ENCODE data around the gene AGRN.
"Not testable (repeated sequence)": the region's sequence is repeated elsewhere in the genome, so short reads cannot be mapped to it uniquely, and the experiment has no call there.

GRCh38 chr1:1017397-1018320 is 2.3 kb upstream of the AGRN start:
- TF ChIP-seq, protein P1, sequence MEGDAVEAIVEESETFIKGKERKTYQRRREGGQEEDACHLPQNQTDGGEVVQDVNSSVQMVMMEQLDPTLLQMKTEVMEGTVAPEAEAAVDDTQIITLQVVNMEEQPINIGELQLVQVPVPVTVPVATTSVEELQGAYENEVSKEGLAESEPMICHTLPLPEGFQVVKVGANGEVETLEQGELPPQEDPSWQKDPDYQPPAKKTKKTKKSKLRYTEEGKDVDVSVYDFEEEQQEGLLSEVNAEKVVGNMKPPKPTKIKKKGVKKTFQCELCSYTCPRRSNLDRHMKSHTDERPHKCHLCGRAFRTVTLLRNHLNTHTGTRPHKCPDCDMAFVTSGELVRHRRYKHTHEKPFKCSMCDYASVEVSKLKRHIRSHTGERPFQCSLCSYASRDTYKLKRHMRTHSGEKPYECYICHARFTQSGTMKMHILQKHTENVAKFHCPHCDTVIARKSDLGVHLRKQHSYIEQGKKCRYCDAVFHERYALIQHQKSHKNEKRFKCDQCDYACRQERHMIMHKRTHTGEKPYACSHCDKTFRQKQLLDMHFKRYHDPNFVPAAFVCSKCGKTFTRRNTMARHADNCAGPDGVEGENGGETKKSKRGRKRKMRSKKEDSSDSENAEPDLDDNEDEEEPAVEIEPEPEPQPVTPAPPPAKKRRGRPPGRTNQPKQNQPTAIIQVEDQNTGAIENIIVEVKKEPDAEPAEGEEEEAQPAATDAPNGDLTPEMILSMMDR (conservative IDR thresholded peaks at IDR 0.05) = not testable (repeated sequence)
- TF ChIP-seq ZFX (IDR thresholded peaks at IDR 0.05) = not testable (repeated sequence)
